Epidermal melanocyte (primary cell): ENCODE measurements around the gene GTPBP2.
A peak's percentile ranks its signal among the peaks of the same experiment; 100 is the strongest.
"Not testable (repeated sequence)": the region's sequence is repeated elsewhere in the genome, so short reads cannot be mapped to it uniquely, and the experiment has no call there.

ENCODE experiments used
- DNase-seq: peaks from one replicate; pipeline ENCODE4 v3.0.0; 2011; ENCODE audit warnings: low spot score; ENCODE audit not compliant: insufficient read length

GTPBP2 gene

GRCh38 chr6:43658161-43658560 is 29.1 kb upstream of the GTPBP2 start:
- no peak for DNase-seq

GRCh38 chr6:43657221-43657802 is 28.2 kb upstream of the GTPBP2 start:
- no peak for DNase-seq

- not testable (repeated sequence) for DNase-seq
These were observed 23.8 kb upstream of the GTPBP2 start for GRCh38 chr6:43652822-43653221.

- DNase-seq = no peak
These were observed 19.2 kb upstream of the GTPBP2 start for GRCh38 chr6:43648248-43648647.

GRCh38 chr6:43647613-43648012 is 18.5 kb upstream of the GTPBP2 start:
- no peak for DNase-seq

GRCh38 chr6:43645613-43645964 is 16.5 kb upstream of the GTPBP2 start:
- DNase-seq = no peak

GRCh38 chr6:43644940-43645612 is 16.0 kb upstream of the GTPBP2 start, which contains the start of gene RSPH9:
Gene RSPH9 (plus strand): TSS chr6:43645036. CDS start chr6:43645099, 63 bp downstream.
- peak; percentile 69 for DNase-seq

- DNase-seq = no peak
These were observed 11.1 kb upstream of the GTPBP2 start for GRCh38 chr6:43639984-43640800.

- no peak for DNase-seq
These were observed 7.2 kb upstream of the GTPBP2 start for GRCh38 chr6:43636308-43636659.

- peak; percentile 72 for DNase-seq
These were observed 6.6 kb upstream of the GTPBP2 start, which contains the start of gene MAD2L1BP for GRCh38 chr6:43635387-43636307. Gene MAD2L1BP (plus strand): TSS chr6:43635840. CDS start chr6:43635876, 36 bp downstream.

GRCh38 chr6:43634702-43635303 is 5.7 kb upstream of the GTPBP2 start:
- DNase-seq = no peak

- not testable (repeated sequence) for DNase-seq
These were observed 3.9 kb upstream of the GTPBP2 start for GRCh38 chr6:43633002-43633401.

GRCh38 chr6:43630980-43631619 is 2.0 kb upstream of the GTPBP2 start:
- DNase-seq = no peak

- DNase-seq = peak; percentile 94
These were observed 639 bp upstream of the GTPBP2 start for GRCh38 chr6:43629505-43630300.

GRCh38 chr6:43628393-43629103 is 516 bp downstream of the GTPBP2 start:
- no peak for DNase-seq

GRCh38 chr6:43627008-43627825 is 1.8 kb downstream of the GTPBP2 start:
- no peak for DNase-seq

- no peak for DNase-seq
These were observed 3.6 kb downstream of the GTPBP2 start for GRCh38 chr6:43625393-43625992.
